ENCODE measurements around the gene ADARB2.

DNA sequence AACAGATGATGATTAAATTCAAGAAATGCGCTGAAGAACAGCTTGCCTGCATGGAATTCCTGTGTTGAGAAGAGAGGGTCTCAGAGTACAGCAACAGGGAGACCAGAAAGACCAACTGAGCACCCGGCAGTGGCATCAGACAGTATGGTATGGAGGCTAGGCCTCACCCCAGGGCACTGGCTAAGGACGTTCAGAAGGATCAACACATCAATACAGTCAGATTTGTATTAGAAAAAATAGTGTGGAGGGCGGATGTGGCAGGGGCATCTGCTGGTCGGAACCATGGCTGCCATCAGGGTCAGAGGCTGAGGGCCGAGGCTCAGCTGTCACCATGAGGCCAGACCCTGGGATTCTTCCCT is 142.1 kb downstream of the ADARB2 start:
- TF ChIP-seq, protein P1, sequence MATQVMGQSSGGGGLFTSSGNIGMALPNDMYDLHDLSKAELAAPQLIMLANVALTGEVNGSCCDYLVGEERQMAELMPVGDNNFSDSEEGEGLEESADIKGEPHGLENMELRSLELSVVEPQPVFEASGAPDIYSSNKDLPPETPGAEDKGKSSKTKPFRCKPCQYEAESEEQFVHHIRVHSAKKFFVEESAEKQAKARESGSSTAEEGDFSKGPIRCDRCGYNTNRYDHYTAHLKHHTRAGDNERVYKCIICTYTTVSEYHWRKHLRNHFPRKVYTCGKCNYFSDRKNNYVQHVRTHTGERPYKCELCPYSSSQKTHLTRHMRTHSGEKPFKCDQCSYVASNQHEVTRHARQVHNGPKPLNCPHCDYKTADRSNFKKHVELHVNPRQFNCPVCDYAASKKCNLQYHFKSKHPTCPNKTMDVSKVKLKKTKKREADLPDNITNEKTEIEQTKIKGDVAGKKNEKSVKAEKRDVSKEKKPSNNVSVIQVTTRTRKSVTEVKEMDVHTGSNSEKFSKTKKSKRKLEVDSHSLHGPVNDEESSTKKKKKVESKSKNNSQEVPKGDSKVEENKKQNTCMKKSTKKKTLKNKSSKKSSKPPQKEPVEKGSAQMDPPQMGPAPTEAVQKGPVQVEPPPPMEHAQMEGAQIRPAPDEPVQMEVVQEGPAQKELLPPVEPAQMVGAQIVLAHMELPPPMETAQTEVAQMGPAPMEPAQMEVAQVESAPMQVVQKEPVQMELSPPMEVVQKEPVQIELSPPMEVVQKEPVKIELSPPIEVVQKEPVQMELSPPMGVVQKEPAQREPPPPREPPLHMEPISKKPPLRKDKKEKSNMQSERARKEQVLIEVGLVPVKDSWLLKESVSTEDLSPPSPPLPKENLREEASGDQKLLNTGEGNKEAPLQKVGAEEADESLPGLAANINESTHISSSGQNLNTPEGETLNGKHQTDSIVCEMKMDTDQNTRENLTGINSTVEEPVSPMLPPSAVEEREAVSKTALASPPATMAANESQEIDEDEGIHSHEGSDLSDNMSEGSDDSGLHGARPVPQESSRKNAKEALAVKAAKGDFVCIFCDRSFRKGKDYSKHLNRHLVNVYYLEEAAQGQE (tag by site-specific recombination; IDR thresholded peaks at IDR 0.05), result no peak
- TF ChIP-seq ZNF610 (tag by site-specific recombination; IDR thresholded peaks at IDR 0.05; ENCODE audit: borderline replicate concordance) (no peak), ZNF529 (tag by site-specific recombination; IDR thresholded peaks at IDR 0.05; ENCODE audit: insufficient replicate concordance) (no peak), ZNF747 (tag by site-specific recombination; IDR thresholded peaks at IDR 0.05) (no peak), ZNF292 (tag by site-specific recombination; IDR thresholded peaks at IDR 0.05; ENCODE audit: borderline replicate concordance, low read depth) (no peak)
- TF ChIP-seq, protein P2, sequence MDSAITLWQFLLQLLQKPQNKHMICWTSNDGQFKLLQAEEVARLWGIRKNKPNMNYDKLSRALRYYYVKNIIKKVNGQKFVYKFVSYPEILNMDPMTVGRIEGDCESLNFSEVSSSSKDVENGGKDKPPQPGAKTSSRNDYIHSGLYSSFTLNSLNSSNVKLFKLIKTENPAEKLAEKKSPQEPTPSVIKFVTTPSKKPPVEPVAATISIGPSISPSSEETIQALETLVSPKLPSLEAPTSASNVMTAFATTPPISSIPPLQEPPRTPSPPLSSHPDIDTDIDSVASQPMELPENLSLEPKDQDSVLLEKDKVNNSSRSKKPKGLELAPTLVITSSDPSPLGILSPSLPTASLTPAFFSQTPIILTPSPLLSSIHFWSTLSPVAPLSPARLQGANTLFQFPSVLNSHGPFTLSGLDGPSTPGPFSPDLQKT (IDR thresholded peaks at IDR 0.05; ENCODE audit: borderline replicate concordance, low read depth, low read length), result no peak
- TF ChIP-seq, protein P3, sequence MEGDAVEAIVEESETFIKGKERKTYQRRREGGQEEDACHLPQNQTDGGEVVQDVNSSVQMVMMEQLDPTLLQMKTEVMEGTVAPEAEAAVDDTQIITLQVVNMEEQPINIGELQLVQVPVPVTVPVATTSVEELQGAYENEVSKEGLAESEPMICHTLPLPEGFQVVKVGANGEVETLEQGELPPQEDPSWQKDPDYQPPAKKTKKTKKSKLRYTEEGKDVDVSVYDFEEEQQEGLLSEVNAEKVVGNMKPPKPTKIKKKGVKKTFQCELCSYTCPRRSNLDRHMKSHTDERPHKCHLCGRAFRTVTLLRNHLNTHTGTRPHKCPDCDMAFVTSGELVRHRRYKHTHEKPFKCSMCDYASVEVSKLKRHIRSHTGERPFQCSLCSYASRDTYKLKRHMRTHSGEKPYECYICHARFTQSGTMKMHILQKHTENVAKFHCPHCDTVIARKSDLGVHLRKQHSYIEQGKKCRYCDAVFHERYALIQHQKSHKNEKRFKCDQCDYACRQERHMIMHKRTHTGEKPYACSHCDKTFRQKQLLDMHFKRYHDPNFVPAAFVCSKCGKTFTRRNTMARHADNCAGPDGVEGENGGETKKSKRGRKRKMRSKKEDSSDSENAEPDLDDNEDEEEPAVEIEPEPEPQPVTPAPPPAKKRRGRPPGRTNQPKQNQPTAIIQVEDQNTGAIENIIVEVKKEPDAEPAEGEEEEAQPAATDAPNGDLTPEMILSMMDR (tag by site-specific recombination; IDR thresholded peaks at IDR 0.05), result no peak
- TF ChIP-seq, protein P4, sequence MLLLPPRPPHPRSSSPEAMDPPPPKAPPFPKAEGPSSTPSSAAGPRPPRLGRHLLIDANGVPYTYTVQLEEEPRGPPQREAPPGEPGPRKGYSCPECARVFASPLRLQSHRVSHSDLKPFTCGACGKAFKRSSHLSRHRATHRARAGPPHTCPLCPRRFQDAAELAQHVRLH (tag by site-specific recombination; IDR thresholded peaks at IDR 0.05), result no peak
